H1 (cell line): ENCODE data around the gene PPIA. TPM values are rescaled to one million over a fixed set of nuclear protein-coding genes. Genes with fewer than 3 reads are reported as not detected.

Experiments used
- CTCF ChIA-PET: fragments of 300-600 bp; sonication (Branson Sonifier 250); formaldehyde crosslinking; loops from one replicate; lab custom pipeline; 2021; ENCODE audit not compliant: partially characterized antibody; lab: Charles Lee
- POLR2A ChIA-PET: fragments of 300-600 bp; sonication (Branson Sonifier 250); formaldehyde crosslinking; loops from one replicate; lab custom pipeline; 2021; ENCODE audit warnings: inconsistent platforms; ENCODE audit not compliant: partially characterized antibody; lab: Charles Lee
- DNase-seq, 2 experiments: peaks; one replicate each; pipeline versions ENCODE4 v3.0.0 to v3.0.0-alpha.2; 2010 to 2022; ENCODE audit warnings: low spot score in 2 of 2, low read depth in 1 of 2, mixed read lengths in 1 of 2
- FAIRE-seq: peaks from 2 replicates; lab custom pipeline; 2011; peaks lifted over from hg19 to GRCh38; lab: Jason Lieb, UNC
- H2AFZ ChIP-seq: 2 replicates; pipeline ENCODE4 v1.8.1; 2012; ENCODE audit warnings: low read length, inconsistent platforms
- H2AK5ac ChIP-seq: 2 replicates; pipeline ENCODE4 v1.6.1; 2013; ENCODE audit warnings: low read depth, low read length
- H2BK120ac ChIP-seq: replicated peaks from 2 replicates; pipeline ENCODE3; 2013; ENCODE audit warnings: low read depth, low read length, inconsistent platforms
- H2BK12ac ChIP-seq: 2 replicates; pipeline ENCODE4 v1.6.1; 2013; ENCODE audit warnings: low read depth, low read length
- H2BK15ac ChIP-seq: 2 replicates; pipeline ENCODE4 v1.6.1; 2013; ENCODE audit warnings: low read length
- H2BK20ac ChIP-seq: 2 replicates; pipeline ENCODE4 v1.6.1; 2013; ENCODE audit warnings: low read length
- H2BK5ac ChIP-seq: 2 replicates; pipeline ENCODE4 v1.6.1; 2013; ENCODE audit warnings: low read depth, low read length
- H3K14ac ChIP-seq: 2 replicates; pipeline ENCODE4 v1.6.1; 2013; ENCODE audit warnings: inconsistent platforms; ENCODE audit not compliant: insufficient read length
- H3K18ac ChIP-seq: 2 replicates; pipeline ENCODE4 v1.6.1; 2013; ENCODE audit warnings: low read length; ENCODE audit errors: extremely low read depth
- H3K23ac ChIP-seq: 2 replicates; pipeline ENCODE4 v1.6.1; 2013; ENCODE audit warnings: inconsistent platforms; ENCODE audit not compliant: insufficient read length
- H3K23me2 ChIP-seq: 2 replicates; pipeline ENCODE4 v1.6.1; 2013; ENCODE audit warnings: low read depth, low read length
- H3K27ac ChIP-seq: 2 replicates; pipeline ENCODE4 v1.6.1; 2011; ENCODE audit warnings: low read depth, low read length, inconsistent platforms
- H3K27me3 ChIP-seq, 4 experiments: replicated peaks in 1 of 4; 1 replicate in 1 of 4; 2 replicates in 3 of 4; pipeline versions ENCODE4 v1.6.1 to v1.8.1; 2011 to 2013; ENCODE audit warnings: low read length in 3 of 4, mild to moderate bottlenecking in 3 of 4, inconsistent platforms in 2 of 4, mixed read lengths in 2 of 4, moderate library complexity in 1 of 4; ENCODE audit not compliant: control insufficient read depth in 3 of 4, insufficient read depth in 3 of 4; ENCODE audit errors: extremely low read depth in 1 of 4
- H3K36me3 ChIP-seq, 4 experiments: 2 replicates each; pipeline versions ENCODE4 v1.6.1 to v1.8.1; 2011 to 2013; ENCODE audit warnings: mild to moderate bottlenecking in 4 of 4, low read length in 3 of 4, moderate library complexity in 2 of 4, control low read depth in 1 of 4, inconsistent platforms in 1 of 4; ENCODE audit not compliant: insufficient read depth in 4 of 4, control insufficient read depth in 2 of 4
- H3K4ac ChIP-seq: replicated peaks from 2 replicates; pipeline ENCODE3; 2013; ENCODE audit warnings: low read length, low read depth, mixed read lengths, inconsistent platforms; ENCODE audit not compliant: insufficient read length
- H3K4me1 ChIP-seq, 4 experiments: replicated peaks in 1 of 4; 1 replicate in 1 of 4; 2 replicates in 3 of 4; pipeline versions ENCODE4 v1.6.1 to v1.8.1; 2011 to 2013; ENCODE audit warnings: low read length in 3 of 4, inconsistent platforms in 2 of 4, mixed read lengths in 1 of 4; ENCODE audit not compliant: insufficient read depth in 4 of 4, control insufficient read depth in 3 of 4
- H3K4me2 ChIP-seq, 2 experiments: 2 replicates each; pipeline versions ENCODE4 v1.6.1 to v1.8.1; 2011 to 2013; ENCODE audit warnings: low read depth in 2 of 2, low read length in 2 of 2, control low read depth in 1 of 2, inconsistent platforms in 1 of 2, mild to moderate bottlenecking in 1 of 2; ENCODE audit not compliant: insufficient read depth in 1 of 2
- H3K4me3 ChIP-seq, 4 experiments: fragments of 200-600, 300-600 bp in 1 of 4; sonication (generic), shearing (Covaris generic), sonication (Bioruptor Twin) in 1 of 4; 2 replicates each; pipeline versions ENCODE4 v1.5.1 to v1.8.1; 2011 to 2016; ENCODE audit warnings: low read length in 4 of 4, low read depth in 3 of 4, control low read depth in 2 of 4, inconsistent platforms in 2 of 4, mild to moderate bottlenecking in 2 of 4, mixed read lengths in 1 of 4, moderate library complexity in 1 of 4; ENCODE audit not compliant: insufficient read depth in 2 of 4; ENCODE audit errors: extremely low read depth in 1 of 4
- H3K56ac ChIP-seq: replicated peaks from 2 replicates; pipeline ENCODE3; 2013; ENCODE audit warnings: low read depth, mild to moderate bottlenecking, mixed read lengths, low read length, inconsistent platforms; ENCODE audit not compliant: insufficient read length
- H3K79me1 ChIP-seq: 2 replicates; pipeline ENCODE4 v1.6.1; 2013; ENCODE audit warnings: low read depth, low read length, control low read depth
- H3K79me2 ChIP-seq, 2 experiments: 2 replicates each; pipeline versions ENCODE4 v1.6.1 to v1.8.1; 2012 to 2013; ENCODE audit warnings: low read length in 2 of 2, mild to moderate bottlenecking in 2 of 2, inconsistent platforms in 1 of 2; ENCODE audit not compliant: insufficient read depth in 2 of 2, control insufficient read depth in 1 of 2
- H3K9ac ChIP-seq, 4 experiments: replicated peaks in 1 of 4; 1 replicate in 1 of 4; 2 replicates in 3 of 4; pipeline versions ENCODE4 v1.6.1 to v1.8.1; 2011 to 2013; ENCODE audit warnings: low read depth in 3 of 4, low read length in 3 of 4, control low read depth in 2 of 4, mild to moderate bottlenecking in 2 of 4, moderate library complexity in 2 of 4, inconsistent platforms in 1 of 4; ENCODE audit errors: extremely low read depth in 1 of 4
- H3K9me3 ChIP-seq, 2 experiments: 2 replicates each; pipeline versions ENCODE4 v1.6.1 to v1.8.1; 2012 to 2013; ENCODE audit warnings: mild to moderate bottlenecking in 2 of 2, moderate library complexity in 2 of 2, control low read depth in 1 of 2, inconsistent platforms in 1 of 2, low read depth in 1 of 2, low read length in 1 of 2, mixed read lengths in 1 of 2; ENCODE audit not compliant: insufficient read depth in 2 of 2
- H4K20me1 ChIP-seq, 2 experiments: replicated peaks in 1 of 2; 2 replicates each; pipeline versions ENCODE3 to v1.8.1; 2011 to 2013; ENCODE audit warnings: inconsistent platforms in 2 of 2, low read length in 2 of 2, mild to moderate bottlenecking in 1 of 2; ENCODE audit not compliant: insufficient read depth in 2 of 2, control insufficient read depth in 1 of 2
- H4K5ac ChIP-seq: 2 replicates; pipeline ENCODE4 v1.6.1; 2013; ENCODE audit warnings: low read length, low read depth, mixed read lengths, inconsistent platforms; ENCODE audit not compliant: insufficient read length
- H4K8ac ChIP-seq: 2 replicates; pipeline ENCODE4 v1.8.0; 2013; ENCODE audit warnings: mild to moderate bottlenecking, moderate library complexity, low read length, inconsistent platforms; ENCODE audit not compliant: insufficient read depth; ENCODE audit errors: extremely low read depth
- H4K91ac ChIP-seq: replicated peaks from 2 replicates; pipeline ENCODE3; 2013; ENCODE audit warnings: low read length, mixed read lengths, inconsistent platforms; ENCODE audit not compliant: insufficient read length
- JUND ChIP-seq: IDR thresholded peaks from 2 replicates; pipeline ENCODE4 v1.6.1; 2011; ENCODE audit warnings: mild to moderate bottlenecking, improper control_type of control experiment, low read length
- POLR2A ChIP-seq, 2 experiments: IDR thresholded peaks; 1 replicate in 1 of 2; 2 replicates in 1 of 2; pipeline ENCODE4 v1.6.1; 2011; ENCODE audit warnings: low read depth in 2 of 2, low read length in 2 of 2, mild to moderate bottlenecking in 2 of 2; ENCODE audit errors: control extremely low read depth in 1 of 2
- WGBS, 2 experiments: shearing (Covaris generic) in 1 of 2; methylation state at CpG; one replicate each; pipeline versions ENCODE4 v1.1.6 to v1.1.7; 2013 to 2015; ENCODE audit warnings: low lambda C conversion rate in 2 of 2, mixed read lengths in 2 of 2, inconsistent platforms in 1 of 2, low coverage in 1 of 2, missing lambda C conversion rate in 1 of 2; ENCODE audit not compliant: insufficient replicate concordance in 2 of 2, insufficient coverage in 1 of 2, insufficient read length in 1 of 2; ENCODE audit errors: extremely low coverage in 1 of 2, missing lambda C conversion rate in 1 of 2; 5-methylcytosine and 5-hydroxymethylcytosine counted together
- polyA plus RNA-seq, 7 experiments: library from polyadenylated mRNA; depleted of rRNA in 3 of 7; stranded (reverse) in 5 of 7; unstranded in 2 of 7; fragments of >200 nt in 5 of 7; fragments of 200-250 nt in 2 of 7; gene quantifications; 1 replicate in 5 of 7; 2 replicates in 1 of 7; 4 replicates in 1 of 7; pipeline versions ENCODE4 v1.2.1 to v1.2.3, GENCODE V29; 2011 to 2013; ENCODE audit warnings: missing spikeins in 2 of 7, mixed read lengths in 2 of 7
- total RNA-seq: library from RNA; stranded (reverse); fragmentation: NEBNext Ultra II Directional; extraction: Animal tissue kit (Norgen Biotek cat#: 25700); gene quantifications from 2 replicates; pipeline ENCODE4 v1.2.1, GENCODE V29; 2021

PPIA gene
- total and polyA plus RNA-seq, 2 of the 8 experiments (the other 6 are each of a cell fraction or from before 2014, with no cell fraction given): 2,865 to 5,394 TPM

- H3K23ac ChIP-seq: no peak overlapping the region
- H3K27ac ChIP-seq: no peak overlapping the region
- no peak for TF ChIP-seq JUND
- 0 out of 3 replicates have a peak, but pooled peaks of 1 of the 2 experiments have one; percentile 4 for TF ChIP-seq POLR2A (IDR thresholded peaks at IDR 0.05; ENCODE audit: control extremely low read depth in 1 of 2, low read depth in 2 of 2, low read length in 2 of 2)
- no peak overlapping the region for H3K14ac ChIP-seq
- H2AK5ac ChIP-seq: no peak overlapping the region
- no peak for DNase-seq
- H3K4me2 ChIP-seq: no peak overlapping the region
- peaks cover 9 to 30% (median 18%) of the 10 kb centered on the region in 4 experiments; a peak in 6 of 8 replicates for H3K36me3 ChIP-seq
- H2BK120ac ChIP-seq: no peak overlapping the region
- no peak overlapping the region for H2BK15ac ChIP-seq
- no peak overlapping the region for H2BK20ac ChIP-seq
- no peak overlapping the region for H3K18ac ChIP-seq
- WGBS, 2 experiments: 80% methylated on average over 10 of the region's 10 CpGs; no CpG with 5 or more reads in 1 of the 2 experiments
- no peaks in the 10 kb centered on the region for H3K23me2 ChIP-seq
- no peak overlapping the region for H4K8ac ChIP-seq
- no peak for FAIRE-seq
- no peaks in the 10 kb centered on the region; a peak in 1 of 4 replicates for H3K9me3 ChIP-seq
- H3K4me1 ChIP-seq: peaks cover 0 to 4% (median 0%) of the 10 kb centered on the region in 4 experiments; a peak in 1 of 7 replicates
- peaks cover 0 to 5% of the 10 kb centered on the region in 2 experiments for H4K20me1 ChIP-seq
- POLR2A ChIA-PET: interaction anchor here (0.8 to 7.7 kb wide), 12 partner anchors 13 to 213 kb away, joined by 3 to 30 read pairs (median 4); partner anchors contain the start of genes OGDH, PPIA, TMED4 and ZMIZ2
- no peak overlapping the region for H2BK5ac ChIP-seq
- no peaks in the 10 kb centered on the region for H3K27me3 ChIP-seq
- no peaks in the 10 kb centered on the region for H3K79me2 ChIP-seq
- no peak overlapping the region for H2AFZ ChIP-seq
- H3K79me1 ChIP-seq: no peaks in the 10 kb centered on the region; the same call in 1 of the 2 replicates
- H3K56ac ChIP-seq: no peak overlapping the region
- H4K5ac ChIP-seq: no peak overlapping the region
- no peak overlapping the region for H3K4me3 ChIP-seq
- H4K91ac ChIP-seq: no peak overlapping the region
- CTCF ChIA-PET: interaction anchor here (1.0 to 1.6 kb wide), 3 partner anchors 13 to 368 kb away, joined by 3 read pairs; no protein-coding TSS in a partner anchor
- no peak overlapping the region for H3K4ac ChIP-seq
- no peak overlapping the region for H2BK12ac ChIP-seq
- no peak overlapping the region for H3K9ac ChIP-seq
These were observed 26.6 kb upstream of the PPIA start for GRCh38 chr7:44769776-44770294.
